Lung (tissue), 12 donors: Measurements from ENCODE around the gene SATB1. TPM values are rescaled to one million over a fixed set of nuclear protein-coding genes. Genes with fewer than 3 reads are reported as not detected.

Experiments
- ATAC-seq: fragments of 200-7000 bp; cut with Tn5 transposase; one replicate; pipeline ENCODE4 v1.9.1; 2020; ENCODE audit warnings: moderate number of reproducible peaks; ENCODE audit not compliant: insufficient read depth, low FRiP score
- DNase-seq, 3 donors: peaks; one replicate each; pipeline ENCODE4 v3.0.0-alpha.2; 2013 to 2017
- H3K27ac ChIP-seq, 2 donors: one replicate each; pipeline ENCODE4 v1.5.1; 2013; ENCODE audit warnings: mild to moderate bottlenecking in 2 of 2, moderate library complexity in 2 of 2, control low read depth in 1 of 2, inconsistent platforms in 1 of 2, low read depth in 1 of 2, low read length in 1 of 2
- H3K27me3 ChIP-seq, 3 donors: one replicate each; pipeline ENCODE4 v1.5.1; 2013; ENCODE audit warnings: low read length in 2 of 3; ENCODE audit not compliant: control insufficient read depth in 3 of 3, insufficient read depth in 3 of 3
- H3K36me3 ChIP-seq, 4 donors: one replicate each; pipeline ENCODE4 v1.5.1; 2013; ENCODE audit warnings: low read length in 4 of 4, mild to moderate bottlenecking in 1 of 4, moderate library complexity in 1 of 4; ENCODE audit not compliant: control insufficient read depth in 4 of 4, insufficient read depth in 4 of 4
- H3K4me1 ChIP-seq, 5 donors: one replicate each; pipeline ENCODE4 v1.5.1; 2013; ENCODE audit warnings: low read length in 5 of 5, mild to moderate bottlenecking in 2 of 5, moderate library complexity in 1 of 5; ENCODE audit not compliant: control insufficient read depth in 5 of 5, insufficient read depth in 5 of 5
- H3K4me3 ChIP-seq: one replicate; pipeline ENCODE4 v1.5.1; 2013; ENCODE audit warnings: mild to moderate bottlenecking, control low read depth, moderate library complexity
- H3K9ac ChIP-seq, 2 donors: one replicate each; pipeline ENCODE4 v1.5.1; 2013; ENCODE audit warnings: low read length in 2 of 2, control low read depth in 1 of 2; ENCODE audit not compliant: insufficient read depth in 1 of 2
- H3K9me3 ChIP-seq, 4 donors: one replicate each; pipeline ENCODE4 v1.5.1; 2013; ENCODE audit warnings: low read length in 3 of 4, mild to moderate bottlenecking in 1 of 4, moderate library complexity in 1 of 4; ENCODE audit not compliant: control insufficient read depth in 4 of 4, insufficient read depth in 3 of 4
- CTCF ChIP-seq: IDR thresholded peaks from 2 replicates; pipeline ENCODE4 v1.5.1; 2012; ENCODE audit warnings: mild to moderate bottlenecking; ENCODE audit errors: control extremely low read depth, extremely low read depth
- WGBS, 2 donors: extraction: QIAGEN DNeasy Blood & Tissue Kit; methylation state at CpG; one replicate each; pipeline ENCODE4 v1.1.7; 2013; 5-methylcytosine and 5-hydroxymethylcytosine counted together
- polyA plus RNA-seq, 2 donors: library from polyadenylated mRNA; stranded (reverse); fragments of 200-250 nt; gene quantifications; one replicate each; pipeline ENCODE4 v1.2.1, GENCODE V29; 2013
- total RNA-seq, 2 donors: library from RNA; depleted of rRNA in 1 of 2; stranded (reverse); fragments of >200 nt in 1 of 2; gene quantifications; one replicate each; pipeline ENCODE4 v1.2.1, GENCODE V29; 2014 to 2021
- donor health status: control.
- donor health status: control.
- donor health status: Bipolar disorder and iron deficiency.
- donor health status: healthy.
- donor health status: DM: yes; HTN: yes; CAD: no.

The SATB1 gene
- total and polyA plus RNA-seq, 4 donors: 11.4 to 116 (median 16.9) TPM

- DNase-seq (no peak), ATAC-seq (no peak)
- Histone ChIP-seq H3K36me3 (no peaks in the 10 kb centered on the region), H3K27ac (no peak overlapping the region), H3K9ac (no peak overlapping the region), H3K4me1 (peaks cover 0 to 12% (median 0%) of the 10 kb centered on the region in 5 donors), H3K27me3 (peaks cover 0 to 57% (median 55%) of the 10 kb centered on the region in 3 donors), H3K9me3 (peaks cover 0 to 1% (median 0%) of the 10 kb centered on the region in 4 donors), H3K4me3 (no peak overlapping the region)
- TF ChIP-seq CTCF: no peak
- 23 to 37% methylated on average over 7 of the region's 7 CpGs for WGBS, 2 donors
These were observed 15.1 kb upstream of the SATB1 start for GRCh38 chr3:18440066-18440722.

- no peak for ATAC-seq
- TF ChIP-seq CTCF: no peak
- H3K4me1 ChIP-seq: peaks cover 0 to 9% (median 0%) of the 10 kb centered on the region in 5 donors
- no peaks in the 10 kb centered on the region for H3K36me3 ChIP-seq
- H3K27ac ChIP-seq: no peak overlapping the region
- no peak overlapping the region for H3K4me3 ChIP-seq
- WGBS, 2 donors: 69 to 70% methylated on average over 1 of the region's 1 CpG
- peaks cover 0 to 1% (median 0%) of the 10 kb centered on the region in 4 donors for H3K9me3 ChIP-seq
- no peak overlapping the region for H3K9ac ChIP-seq
- H3K27me3 ChIP-seq: peaks cover 0 to 60% (median 57%) of the 10 kb centered on the region in 3 donors
- DNase-seq: no peak
These were observed 14.1 kb upstream of the SATB1 start for GRCh38 chr3:18439281-18439680.

GRCh38 chr3:18438586-18438985 lies 13.4 kb upstream of the SATB1 start:
- WGBS, 2 donors: 79 to 86% methylated on average over 6 of the region's 6 CpGs
- H3K27ac ChIP-seq: no peak overlapping the region
- no peak for ATAC-seq

More at GRCh38 chr3:18438586-18438985, 13.4 kb upstream of the SATB1 start:
- Histone ChIP-seq H3K9me3 (peaks cover 0 to 1% (median 0%) of the 10 kb centered on the region in 4 donors), H3K27me3 (peaks cover 0 to 63% (median 51%) of the 10 kb centered on the region in 3 donors), H3K36me3 (no peaks in the 10 kb centered on the region), H3K9ac (no peak overlapping the region), H3K4me1 (peaks cover 0 to 4% (median 0%) of the 10 kb centered on the region in 5 donors), H3K4me3 (no peak overlapping the region)
- TF ChIP-seq CTCF: no peak
- no peak for DNase-seq
